NT2/D1 (cell line): ENCODE measurements around the gene TBCCD1.
"Not testable (repeated sequence)": the region's sequence is repeated elsewhere in the genome, so short reads cannot be mapped to it uniquely, and the experiment has no call there.

Source experiments
- DNase-seq: peaks from one replicate; pipeline ENCODE4 v3.0.0-alpha.2; 2011; ENCODE audit warnings: low read depth, low spot score
- H3K27me3 ChIP-seq: 2 replicates; pipeline ENCODE4 v1.6.0; 2011; ENCODE audit warnings: mild to moderate bottlenecking; ENCODE audit not compliant: insufficient read length, insufficient read depth
- H3K36me3 ChIP-seq: 2 replicates; pipeline ENCODE4 v1.6.1; 2011; ENCODE audit warnings: mild to moderate bottlenecking, low read length, mixed read lengths; ENCODE audit not compliant: insufficient read depth, insufficient read length
- H3K4me1 ChIP-seq: 2 replicates; pipeline ENCODE4 v1.5.1; 2011; ENCODE audit not compliant: insufficient read depth, insufficient read length
- H3K4me3 ChIP-seq: 2 replicates; pipeline ENCODE4 v1.5.1; 2011; ENCODE audit warnings: low read depth; ENCODE audit not compliant: insufficient read length
- H3K9ac ChIP-seq: 2 replicates; pipeline ENCODE4 v1.6.0; 2011; ENCODE audit warnings: low read depth; ENCODE audit not compliant: insufficient read length
- H3K9me3 ChIP-seq: 2 replicates; pipeline ENCODE4 v1.5.1; 2011; ENCODE audit warnings: mild to moderate bottlenecking, low read length; ENCODE audit not compliant: insufficient read depth
- SUZ12 ChIP-seq: IDR thresholded peaks from 2 replicates; pipeline ENCODE4 v1.6.1; 2011; ENCODE audit not compliant: insufficient read length, insufficient read depth; ENCODE audit errors: extremely low read depth
- YY1 ChIP-seq: IDR thresholded peaks from 2 replicates; pipeline ENCODE4 v1.6.1; 2011; ENCODE audit not compliant: insufficient read length, insufficient read depth
- ZNF274 ChIP-seq: IDR thresholded peaks from 2 replicates; pipeline ENCODE4 v1.6.1; 2011; ENCODE audit warnings: mild to moderate bottlenecking, low read depth, low read length

TBCCD1 gene

GRCh38 chr3:186506191-186506739 lies 60.9 kb downstream of the TBCCD1 start:
- H3K4me1 ChIP-seq: peaks cover 12% of the 10 kb centered on the region
- H3K27me3 ChIP-seq: no peaks in the 10 kb centered on the region
- H3K4me3 ChIP-seq: no peak overlapping the region
- no peak for TF ChIP-seq YY1
- no peak for TF ChIP-seq ZNF274
- no peak for TF ChIP-seq SUZ12
- H3K9ac ChIP-seq: no peak overlapping the region
- no peaks in the 10 kb centered on the region for H3K9me3 ChIP-seq
- DNase-seq: no peak
- no peaks in the 10 kb centered on the region for H3K36me3 ChIP-seq

DNA sequence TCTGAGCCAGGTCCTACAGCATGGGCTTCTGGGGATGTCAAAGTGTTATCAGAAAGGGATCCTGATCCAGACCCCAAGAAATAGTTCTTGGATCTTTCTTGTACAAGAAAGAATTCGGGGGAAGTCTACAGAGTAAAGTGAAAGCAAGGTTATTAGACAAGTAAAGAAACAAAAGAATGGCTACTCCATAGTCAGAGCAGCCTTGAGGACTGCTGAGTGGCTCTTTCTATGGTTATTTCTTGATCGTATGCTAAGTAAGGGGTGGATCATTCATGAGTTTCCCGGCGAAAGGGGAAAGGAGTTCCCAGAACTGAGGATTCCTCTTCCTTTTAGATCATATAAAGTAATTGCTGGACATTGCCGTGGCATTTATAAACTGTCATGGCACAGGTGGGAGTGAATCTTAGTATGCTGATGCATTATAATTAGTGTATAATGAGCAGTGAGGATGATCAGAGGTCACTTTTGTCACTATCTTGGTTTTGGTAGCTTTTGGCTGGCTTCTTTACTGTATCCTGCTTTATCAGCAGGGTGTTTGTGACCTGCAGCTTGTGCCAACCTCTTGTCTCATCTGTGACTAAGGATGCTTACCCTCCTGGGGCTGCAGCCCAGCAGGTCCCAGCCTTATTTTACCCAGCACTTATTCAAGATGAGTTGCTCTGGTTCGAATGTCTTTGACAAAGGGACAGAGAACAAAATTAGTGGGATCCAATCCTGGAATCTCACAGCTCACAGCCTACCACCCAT lies 64.0 kb downstream of the TBCCD1 start:
- Histone ChIP-seq H3K27me3 (no peaks in the 10 kb centered on the region), H3K9me3 (no peaks in the 10 kb centered on the region), H3K9ac (no peak overlapping the region), H3K4me1 (peaks cover 7% of the 10 kb centered on the region), H3K4me3 (no peak overlapping the region), H3K36me3 (no peaks in the 10 kb centered on the region)
- TF ChIP-seq ZNF274 (no peak), SUZ12 (no peak)
- DNase-seq: no peak

DNA sequence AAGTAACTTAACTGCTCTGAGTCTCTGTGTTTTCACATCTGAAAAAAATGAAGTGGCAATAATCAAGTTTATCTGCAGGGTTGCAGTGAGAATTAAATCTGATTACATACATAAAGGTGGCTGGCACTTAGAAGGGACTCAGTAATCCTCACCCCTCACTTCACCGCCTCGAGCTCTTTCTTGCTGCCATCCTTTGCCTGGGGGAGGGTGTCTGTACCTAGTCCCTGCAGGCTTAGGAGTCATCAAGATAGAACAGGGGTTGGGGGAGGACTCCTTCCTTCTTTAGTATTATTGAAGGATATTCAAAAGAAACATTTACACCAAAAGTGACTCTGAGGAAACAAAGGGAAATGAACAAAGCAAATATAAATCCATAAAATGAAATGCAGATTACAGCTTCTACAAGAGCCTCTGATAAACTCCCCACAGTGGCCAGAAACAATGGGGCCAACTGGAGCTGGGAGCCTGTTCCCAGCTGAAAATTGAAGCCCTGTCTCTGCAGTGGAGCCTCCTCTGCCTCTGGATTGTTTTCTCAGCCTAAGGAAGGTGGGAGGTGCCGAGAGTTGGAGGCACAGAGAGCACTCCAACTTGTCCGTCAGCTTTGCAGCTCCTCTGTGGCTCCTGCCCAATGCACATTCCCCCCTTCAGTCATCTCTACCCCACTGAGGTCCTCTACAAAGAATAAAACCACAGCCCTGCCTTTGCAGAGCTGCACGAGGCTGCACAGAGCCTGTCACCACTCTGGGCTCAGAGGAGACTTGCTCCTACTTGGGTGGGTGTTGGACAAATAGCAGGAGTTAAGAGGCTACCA lies 64.8 kb downstream of the TBCCD1 start:
- no peak overlapping the region for H3K9ac ChIP-seq
- H3K36me3 ChIP-seq: no peaks in the 10 kb centered on the region
- TF ChIP-seq YY1: no peak
- TF ChIP-seq SUZ12: no peak
- no peak for TF ChIP-seq ZNF274
- H3K27me3 ChIP-seq: no peaks in the 10 kb centered on the region
- no peaks in the 10 kb centered on the region for H3K9me3 ChIP-seq
- no peak overlapping the region for H3K4me3 ChIP-seq
- no peak for DNase-seq
- H3K4me1 ChIP-seq: peaks cover 7% of the 10 kb centered on the region

DNA sequence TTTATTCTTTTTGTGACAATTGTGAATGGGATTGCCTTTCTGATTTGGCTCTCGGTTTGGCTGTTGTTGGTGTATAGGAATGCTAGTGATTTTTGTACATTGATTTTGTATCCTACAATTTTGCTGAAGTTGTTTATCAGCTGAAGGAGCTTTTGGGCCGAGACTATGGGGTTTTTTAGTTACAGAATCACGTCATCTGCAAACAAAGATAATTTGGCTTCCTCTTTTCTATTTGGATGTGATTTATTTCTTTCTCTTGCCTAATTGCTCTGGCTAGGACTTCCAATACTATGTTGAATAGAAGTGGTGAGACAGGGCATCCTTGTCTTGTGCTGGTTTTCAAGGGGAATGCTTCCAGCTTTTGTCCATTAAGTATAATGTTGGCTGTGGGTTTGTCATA lies 67.2 kb downstream of the TBCCD1 start:
- H3K4me1 ChIP-seq, DNase-seq, H3K9ac ChIP-seq, H3K9me3 ChIP-seq, H3K4me3 ChIP-seq, H3K36me3 ChIP-seq, H3K27me3 ChIP-seq: not testable (repeated sequence)

DNA sequence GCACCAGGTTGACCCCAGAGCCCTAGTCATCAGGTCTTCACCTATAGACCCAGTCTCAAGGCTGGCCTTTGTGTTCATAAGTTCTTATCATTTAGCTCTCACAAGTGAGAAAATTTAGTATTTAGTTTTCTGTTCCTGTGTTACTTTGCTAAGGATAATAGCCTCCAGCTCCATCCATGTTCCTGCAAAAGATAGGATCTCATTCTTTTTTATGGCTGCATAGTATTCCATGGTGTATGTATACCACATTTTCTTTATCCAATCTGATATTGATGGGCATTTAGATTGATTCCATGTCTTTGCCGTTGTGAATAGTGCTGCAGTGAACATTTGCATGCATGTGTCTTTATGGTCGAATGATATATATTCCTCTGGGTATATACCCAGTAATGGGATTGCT lies 69.1 kb downstream of the TBCCD1 start:
- DNase-seq, H3K27me3 ChIP-seq, H3K9ac ChIP-seq, H3K4me1 ChIP-seq, H3K4me3 ChIP-seq, H3K36me3 ChIP-seq, H3K9me3 ChIP-seq: not testable (repeated sequence)

DNA sequence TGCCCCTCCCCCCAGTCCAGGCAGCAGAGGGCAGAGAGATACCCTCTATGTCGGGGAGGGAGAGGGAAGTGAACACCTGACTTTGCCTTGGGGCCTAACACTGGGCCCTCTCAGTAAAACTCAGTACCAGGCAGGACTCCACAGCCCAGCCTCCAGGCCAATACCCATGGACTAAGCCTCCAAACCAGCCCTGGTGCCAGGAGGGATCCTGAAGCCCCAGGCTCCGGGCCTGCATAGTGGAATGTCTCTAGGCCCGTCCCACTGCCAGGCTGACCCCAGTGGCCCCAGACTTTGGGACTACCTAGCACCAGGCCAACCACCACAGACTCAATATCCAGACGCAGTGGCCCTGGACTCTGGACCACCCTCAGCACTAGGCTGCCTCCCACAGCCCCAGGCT lies 69.5 kb downstream of the TBCCD1 start:
- H3K9me3 ChIP-seq: no peaks in the 10 kb centered on the region
- H3K27me3 ChIP-seq: no peaks in the 10 kb centered on the region
- no peaks in the 10 kb centered on the region for H3K36me3 ChIP-seq
- no peak overlapping the region for H3K9ac ChIP-seq
- no peak for DNase-seq
- H3K4me1 ChIP-seq: peaks cover 5% of the 10 kb centered on the region
- no peak for TF ChIP-seq ZNF274
- no peak for TF ChIP-seq YY1
- TF ChIP-seq SUZ12: no peak
- no peak overlapping the region for H3K4me3 ChIP-seq

DNA sequence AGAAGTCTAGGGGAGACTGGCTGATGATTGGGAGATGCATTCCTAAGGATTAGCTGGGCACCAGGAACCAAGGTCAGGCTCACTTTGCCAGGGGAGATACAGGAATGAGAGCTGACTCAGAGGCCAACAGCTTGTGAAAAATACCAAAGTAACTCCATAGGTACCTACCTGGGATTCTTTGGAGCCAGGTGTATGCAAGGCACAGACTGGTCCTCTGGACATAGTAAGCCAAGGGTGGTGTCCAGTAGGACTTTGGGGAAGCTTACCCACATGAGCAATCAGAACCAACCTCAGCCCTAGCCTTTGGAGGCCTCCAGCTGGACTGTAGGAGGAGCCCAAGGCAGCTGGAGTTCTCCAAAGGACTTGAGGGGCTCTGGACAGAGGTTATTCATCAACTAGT lies 70.5 kb downstream of the TBCCD1 start:
- no peak for DNase-seq
- no peaks in the 10 kb centered on the region for H3K9me3 ChIP-seq

More for the DNA sequence above, 70.5 kb downstream of the TBCCD1 start:
- no peak overlapping the region for H3K9ac ChIP-seq
- TF ChIP-seq YY1: no peak
- TF ChIP-seq ZNF274: no peak
- no peak for TF ChIP-seq SUZ12
- no peaks in the 10 kb centered on the region for H3K4me1 ChIP-seq
- no peaks in the 10 kb centered on the region for H3K27me3 ChIP-seq
- no peaks in the 10 kb centered on the region for H3K36me3 ChIP-seq
- no peak overlapping the region for H3K4me3 ChIP-seq
